ENCODE data around the gene TNS3. TPM values are rescaled to one million over a fixed set of nuclear protein-coding genes. Genes with fewer than 3 reads are reported as not detected.

TNS3 gene
- total RNA-seq, 1 donor from 2014 or later = 89.8 TPM

DNA sequence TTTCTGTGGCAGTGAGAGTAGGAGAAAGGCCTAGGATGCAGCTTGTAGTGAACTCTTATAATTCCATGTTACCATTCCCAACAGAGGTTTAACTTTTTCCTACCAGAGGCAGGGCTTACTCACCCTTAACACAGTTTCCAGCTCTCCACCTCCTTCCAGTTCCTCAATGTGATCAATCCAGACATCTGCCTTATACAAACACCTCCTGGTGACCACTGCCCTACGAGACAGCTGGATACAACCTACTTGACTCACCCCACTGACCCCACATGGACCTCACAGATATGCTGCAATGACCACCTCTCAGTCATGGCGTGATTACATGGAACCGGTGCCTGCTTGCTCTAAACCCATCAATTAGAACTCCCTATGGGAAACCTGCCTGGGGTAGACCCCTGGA is 326.5 kb downstream of the TNS3 start:
- intact Hi-C loops (cut with DNase I) = loop anchor here (2.0 to 5.0 kb wide), 3 partner anchors 71 to 1337 kb away; no protein-coding TSS in a partner anchor
- Histone ChIP-seq H3K9me3 (no peaks in the 10 kb centered on the region), H3K36me3 (no peaks in the 10 kb centered on the region), H3K4me3 (no peak overlapping the region), H3K27me3 (no peaks in the 10 kb centered on the region), H3K27ac (no peak overlapping the region), H3K4me1 (peaks cover 5 to 11% of the 10 kb centered on the region in 2 donors)
- TF ChIP-seq, protein P1, sequence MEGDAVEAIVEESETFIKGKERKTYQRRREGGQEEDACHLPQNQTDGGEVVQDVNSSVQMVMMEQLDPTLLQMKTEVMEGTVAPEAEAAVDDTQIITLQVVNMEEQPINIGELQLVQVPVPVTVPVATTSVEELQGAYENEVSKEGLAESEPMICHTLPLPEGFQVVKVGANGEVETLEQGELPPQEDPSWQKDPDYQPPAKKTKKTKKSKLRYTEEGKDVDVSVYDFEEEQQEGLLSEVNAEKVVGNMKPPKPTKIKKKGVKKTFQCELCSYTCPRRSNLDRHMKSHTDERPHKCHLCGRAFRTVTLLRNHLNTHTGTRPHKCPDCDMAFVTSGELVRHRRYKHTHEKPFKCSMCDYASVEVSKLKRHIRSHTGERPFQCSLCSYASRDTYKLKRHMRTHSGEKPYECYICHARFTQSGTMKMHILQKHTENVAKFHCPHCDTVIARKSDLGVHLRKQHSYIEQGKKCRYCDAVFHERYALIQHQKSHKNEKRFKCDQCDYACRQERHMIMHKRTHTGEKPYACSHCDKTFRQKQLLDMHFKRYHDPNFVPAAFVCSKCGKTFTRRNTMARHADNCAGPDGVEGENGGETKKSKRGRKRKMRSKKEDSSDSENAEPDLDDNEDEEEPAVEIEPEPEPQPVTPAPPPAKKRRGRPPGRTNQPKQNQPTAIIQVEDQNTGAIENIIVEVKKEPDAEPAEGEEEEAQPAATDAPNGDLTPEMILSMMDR (IDR thresholded peaks at IDR 0.05) = no peak
- DNase-seq (ENCODE audit: low spot score in 2 of 2) = no peak

DNA sequence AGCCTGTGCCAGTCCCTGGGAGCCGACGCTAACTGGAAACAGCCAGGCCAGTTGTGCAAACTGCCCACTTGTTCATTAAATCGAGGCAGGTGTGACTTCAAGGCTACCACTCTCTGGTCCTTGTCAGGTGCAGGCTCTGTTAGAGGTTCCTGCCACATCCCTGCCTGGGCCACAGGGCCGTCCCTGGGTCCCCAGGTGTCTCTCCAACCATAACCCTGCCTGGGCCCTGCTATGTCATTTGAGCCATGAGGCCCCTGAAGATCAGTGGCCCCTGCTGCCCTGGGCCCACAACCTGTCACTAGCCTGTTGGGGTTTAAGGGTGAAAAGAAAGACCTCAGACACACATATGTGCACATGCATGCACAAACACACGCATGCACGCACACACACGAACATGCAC is 326.9 kb downstream of the TNS3 start:
- TF ChIP-seq, protein P1 (IDR thresholded peaks at IDR 0.05) = no peak
- H3K27me3 ChIP-seq = no peaks in the 10 kb centered on the region
- no peaks in the 10 kb centered on the region for H3K36me3 ChIP-seq
- intact Hi-C loops (cut with DNase I) = loop anchor here (2.0 to 5.0 kb wide), 3 partner anchors 70 to 1336 kb away; no protein-coding TSS in a partner anchor
- no peak overlapping the region for H3K27ac ChIP-seq
- no peak overlapping the region for H3K4me3 ChIP-seq
- H3K4me1 ChIP-seq = peaks cover 5 to 11% of the 10 kb centered on the region in 2 donors
- DNase-seq (ENCODE audit: low spot score in 2 of 2) = no peak
- H3K9me3 ChIP-seq = no peaks in the 10 kb centered on the region

GRCh38 chr7:47254081-47254977 is 327.6 kb downstream of the TNS3 start:
- Histone ChIP-seq H3K27me3 (no peaks in the 10 kb centered on the region), H3K9me3 (no peaks in the 10 kb centered on the region), H3K4me1 (peaks cover 5 to 11% of the 10 kb centered on the region in 2 donors), H3K27ac (peak overlapping the region; percentile 74 to 89), H3K36me3 (no peaks in the 10 kb centered on the region), H3K4me3 (peak overlapping the region; percentile 51 to 77)
- TF ChIP-seq, protein P1 (IDR thresholded peaks at IDR 0.05) = peak; percentile 55 to 96 (median 68)
- intact Hi-C loops (cut with DNase I) = loop anchor here (2.0 to 5.0 kb wide), 3 partner anchors 70 to 1336 kb away; no protein-coding TSS in a partner anchor
- DNase-seq (ENCODE audit: low spot score in 2 of 2) = peak; percentile 29 to 87

DNA sequence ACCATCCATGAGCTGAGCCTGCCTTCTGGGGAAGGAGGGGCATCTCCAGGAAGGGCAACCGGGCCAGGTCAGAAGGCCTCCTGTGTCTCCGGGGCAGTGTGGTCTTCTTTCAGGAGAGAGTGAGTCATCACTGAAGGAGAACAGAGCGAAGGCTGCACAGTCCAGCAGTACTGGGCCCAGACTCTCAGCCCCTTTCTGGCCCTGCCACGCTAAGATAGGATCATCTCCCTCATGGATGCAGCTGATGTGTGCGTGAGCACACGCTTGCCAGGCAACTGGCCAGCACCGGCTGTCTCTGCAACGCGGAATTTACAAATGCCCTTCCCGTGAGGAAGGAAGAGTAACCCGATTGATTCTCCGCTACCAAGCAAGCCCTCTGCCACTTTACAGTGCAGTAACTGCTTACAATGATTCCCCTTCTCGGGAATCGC is 328.2 kb downstream of the TNS3 start:
- Histone ChIP-seq H3K36me3 (no peaks in the 10 kb centered on the region), H3K4me1 (peaks cover 5 to 11% of the 10 kb centered on the region in 2 donors), H3K27me3 (no peaks in the 10 kb centered on the region), H3K4me3 (peak overlapping the region; percentile 51 to 77), H3K9me3 (no peaks in the 10 kb centered on the region), H3K27ac (peak overlapping the region; percentile 74 to 89)
- no peak for DNase-seq (ENCODE audit: low spot score in 2 of 2)
- intact Hi-C loops (cut with DNase I) = loop anchor here (2.0 to 5.0 kb wide), 3 partner anchors 69 to 1335 kb away; no protein-coding TSS in a partner anchor
- TF ChIP-seq, protein P1 (IDR thresholded peaks at IDR 0.05) = peak in 1 of 3 experiments; percentile 4

GRCh38 chr7:47252675-47253074 is 329.2 kb downstream of the TNS3 start:
- H3K27me3 ChIP-seq = no peaks in the 10 kb centered on the region
- no peak overlapping the region for H3K4me3 ChIP-seq
- no peak overlapping the region for H3K27ac ChIP-seq
- no peaks in the 10 kb centered on the region for H3K9me3 ChIP-seq
- intact Hi-C loops (cut with DNase I) = loop anchor here (5.0 kb wide), 1 partner anchor 165 kb away; no protein-coding TSS in a partner anchor
- TF ChIP-seq, protein P1 (IDR thresholded peaks at IDR 0.05) = no peak
- H3K36me3 ChIP-seq = no peaks in the 10 kb centered on the region
- H3K4me1 ChIP-seq = peaks cover 5 to 11% of the 10 kb centered on the region in 2 donors
- DNase-seq (ENCODE audit: low spot score in 2 of 2) = no peak

Measured in ascending aorta (tissue), 2 donors.